Endodermal cell (in vitro differentiated cells): ENCODE measurements around the gene PDCD10. TPM values are rescaled to one million over a fixed set of nuclear protein-coding genes. Genes with fewer than 3 reads are reported as not detected.

Source experiments
- DNase-seq: peaks from one replicate; pipeline ENCODE4 v3.0.0-alpha.2; 2017
- H3K27ac ChIP-seq: 2 replicates; pipeline ENCODE4 v1.5.1; 2013; ENCODE audit warnings: mild to moderate bottlenecking, low read depth, low read length, moderate library complexity
- H3K27me3 ChIP-seq: 2 replicates; pipeline ENCODE4 v1.6.1; 2013; ENCODE audit warnings: mild to moderate bottlenecking, low read length, moderate library complexity; ENCODE audit not compliant: insufficient read depth, control insufficient read depth, poor library complexity, severe bottlenecking
- H3K36me3 ChIP-seq: 2 replicates; pipeline ENCODE4 v1.7.0; 2013; ENCODE audit warnings: mild to moderate bottlenecking, low read length, moderate library complexity; ENCODE audit not compliant: control insufficient read depth, insufficient read depth
- H3K4me1 ChIP-seq: one replicate; pipeline ENCODE4 v1.7.0; 2013; ENCODE audit warnings: low read length; ENCODE audit not compliant: control insufficient read depth, insufficient read depth
- H3K4me3 ChIP-seq: 2 replicates; pipeline ENCODE4 v1.5.1; 2013; ENCODE audit warnings: mild to moderate bottlenecking, low read length, moderate library complexity
- H3K9ac ChIP-seq: 2 replicates; pipeline ENCODE4 v1.6.1; 2013; ENCODE audit warnings: mild to moderate bottlenecking, low read length, moderate library complexity; ENCODE audit not compliant: poor library complexity, severe bottlenecking; ENCODE audit errors: extremely low read depth
- H3K9me3 ChIP-seq: 2 replicates; pipeline ENCODE4 v1.6.1; 2013; ENCODE audit warnings: mild to moderate bottlenecking, low read length, moderate library complexity; ENCODE audit not compliant: control insufficient read depth
- H3K27ac Mint-ChIP-seq: 2 replicates; pipeline ENCODE4 v1.8.0; 2020; ENCODE audit warnings: mixed read lengths
- H3K27me3 Mint-ChIP-seq: 2 replicates; pipeline ENCODE4 v1.8.0; 2021; ENCODE audit warnings: mild to moderate bottlenecking, mixed read lengths; ENCODE audit not compliant: insufficient read depth
- H3K36me3 Mint-ChIP-seq: 2 replicates; pipeline ENCODE4 v1.8.0; 2020; ENCODE audit warnings: low read depth, mixed read lengths
- H3K4me1 Mint-ChIP-seq: 2 replicates; pipeline ENCODE4 v1.8.0; 2020; ENCODE audit warnings: mixed read lengths
- H3K4me3 Mint-ChIP-seq: 2 replicates; pipeline ENCODE4 v1.8.0; 2020; ENCODE audit warnings: mild to moderate bottlenecking, moderate library complexity, mixed read lengths
- H3K9me3 Mint-ChIP-seq: 2 replicates; pipeline ENCODE4 v1.8.0; 2020; ENCODE audit warnings: mild to moderate bottlenecking, mixed read lengths
- WGBS, 2 experiments: methylation state at CpG; one replicate each; pipeline versions ENCODE4 v1.1.5 to v1.1.7; 2013; ENCODE audit warnings: missing lambda C conversion rate in 2 of 2, mixed read lengths in 1 of 2; ENCODE audit not compliant: insufficient coverage in 1 of 2, insufficient read length in 1 of 2; 5-methylcytosine and 5-hydroxymethylcytosine counted together
- total RNA-seq, 2 donors: library from RNA; stranded (reverse); fragmentation: NEBNext Ultra II Directional in 1 of 2; extraction: Animal tissue kit (Norgen Biotek cat#: 25700) in 1 of 2; gene quantifications; 2 replicates in 1 of 2; 3 replicates in 1 of 2; pipeline ENCODE4 v1.2.1, GENCODE V29; 2021
- TF ChIP-seq, protein P1 (sequence below): fragments of 200-600 bp; sonication (generic); conservative IDR thresholded peaks from 2 replicates; pipeline ENCODE4 v1.5.0; 2021; ENCODE audit warnings: antibody characterized with exemption, mild to moderate bottlenecking

Gene PDCD10
- total RNA-seq, 2 donors from 2014 or later: 75.2 to 84.8 TPM

GRCh38 chr3:167742338-167742737 is 7.6 kb upstream of the PDCD10 start:
- Histone ChIP-seq H3K4me3 (no peak overlapping the region), H3K36me3 (no peaks in the 10 kb centered on the region), H3K27ac (no peak overlapping the region), H3K4me1 (peaks cover 2% of the 10 kb centered on the region), H3K27me3 (no peaks in the 10 kb centered on the region), H3K9me3 (no peaks in the 10 kb centered on the region), H3K9ac (no peak overlapping the region)
- 93 to 100% methylated on average over 2 of the region's 2 CpGs for WGBS, 2 experiments
- Mint-ChIP-seq H3K4me3 (no peak overlapping the region), H3K9me3 (no peaks in the 10 kb centered on the region), H3K36me3 (no peaks in the 10 kb centered on the region), H3K27ac (no peak overlapping the region), H3K4me1 (peaks cover 18% of the 10 kb centered on the region), H3K27me3 (no peaks in the 10 kb centered on the region)
- TF ChIP-seq, protein P1, sequence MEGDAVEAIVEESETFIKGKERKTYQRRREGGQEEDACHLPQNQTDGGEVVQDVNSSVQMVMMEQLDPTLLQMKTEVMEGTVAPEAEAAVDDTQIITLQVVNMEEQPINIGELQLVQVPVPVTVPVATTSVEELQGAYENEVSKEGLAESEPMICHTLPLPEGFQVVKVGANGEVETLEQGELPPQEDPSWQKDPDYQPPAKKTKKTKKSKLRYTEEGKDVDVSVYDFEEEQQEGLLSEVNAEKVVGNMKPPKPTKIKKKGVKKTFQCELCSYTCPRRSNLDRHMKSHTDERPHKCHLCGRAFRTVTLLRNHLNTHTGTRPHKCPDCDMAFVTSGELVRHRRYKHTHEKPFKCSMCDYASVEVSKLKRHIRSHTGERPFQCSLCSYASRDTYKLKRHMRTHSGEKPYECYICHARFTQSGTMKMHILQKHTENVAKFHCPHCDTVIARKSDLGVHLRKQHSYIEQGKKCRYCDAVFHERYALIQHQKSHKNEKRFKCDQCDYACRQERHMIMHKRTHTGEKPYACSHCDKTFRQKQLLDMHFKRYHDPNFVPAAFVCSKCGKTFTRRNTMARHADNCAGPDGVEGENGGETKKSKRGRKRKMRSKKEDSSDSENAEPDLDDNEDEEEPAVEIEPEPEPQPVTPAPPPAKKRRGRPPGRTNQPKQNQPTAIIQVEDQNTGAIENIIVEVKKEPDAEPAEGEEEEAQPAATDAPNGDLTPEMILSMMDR: no peak
- no peak for DNase-seq

GRCh38 chr3:167740961-167741587 is 6.4 kb upstream of the PDCD10 start:
- Histone ChIP-seq H3K9ac (no peak overlapping the region), H3K4me3 (no peak overlapping the region), H3K27me3 (no peaks in the 10 kb centered on the region), H3K9me3 (no peaks in the 10 kb centered on the region), H3K36me3 (no peaks in the 10 kb centered on the region), H3K4me1 (peaks cover 2% of the 10 kb centered on the region), H3K27ac (no peak overlapping the region)
- H3K27ac Mint-ChIP-seq: no peak overlapping the region
- no peaks in the 10 kb centered on the region for H3K27me3 Mint-ChIP-seq
- H3K4me1 Mint-ChIP-seq: peaks cover 30% of the 10 kb centered on the region
- DNase-seq: peak; percentile 82
- WGBS, 2 experiments: 63 to 80% methylated on average over 1 to 2 of the region's 2 CpGs
- H3K36me3 Mint-ChIP-seq: no peaks in the 10 kb centered on the region
- H3K4me3 Mint-ChIP-seq: no peak overlapping the region
- H3K9me3 Mint-ChIP-seq: no peaks in the 10 kb centered on the region
- TF ChIP-seq, protein P1: peak; percentile 80

DNA sequence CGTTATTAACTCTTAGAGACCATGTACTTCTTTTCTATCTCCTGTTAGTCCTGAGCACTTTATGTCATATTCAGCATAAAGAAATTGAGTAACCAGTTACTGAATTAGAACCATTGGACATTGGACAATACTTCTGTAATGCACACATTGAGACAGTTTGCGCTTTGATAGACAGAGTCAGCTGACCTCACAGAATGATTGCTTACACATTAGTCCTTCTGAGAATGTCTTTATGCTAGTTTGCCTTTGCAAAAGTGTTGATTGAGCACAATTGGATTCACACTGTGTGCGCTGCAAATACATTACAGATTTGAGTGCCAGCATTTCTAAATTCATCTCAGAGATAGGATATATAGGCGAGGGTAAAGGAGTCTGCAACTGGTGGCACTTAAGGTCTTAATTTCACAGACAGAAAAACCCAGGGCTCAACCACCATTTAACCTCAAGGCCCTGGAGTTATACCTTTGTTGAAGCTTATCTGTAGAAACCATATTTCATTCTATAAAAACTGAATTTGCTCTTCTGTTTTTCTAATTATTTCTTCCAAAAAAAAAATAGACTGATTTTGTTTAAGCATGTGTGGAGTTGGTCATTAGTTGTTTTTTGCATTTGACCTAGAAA is 4.6 kb upstream of the PDCD10 start:
- no peaks in the 10 kb centered on the region for H3K36me3 ChIP-seq
- Mint-ChIP-seq H3K27me3 (no peaks in the 10 kb centered on the region), H3K36me3 (no peaks in the 10 kb centered on the region), H3K4me3 (no peak overlapping the region), H3K4me1 (peaks cover 30% of the 10 kb centered on the region), H3K27ac (no peak overlapping the region), H3K9me3 (no peaks in the 10 kb centered on the region)
- H3K9ac ChIP-seq: no peak overlapping the region
- no peak for DNase-seq
- no peaks in the 10 kb centered on the region for H3K9me3 ChIP-seq
- H3K4me3 ChIP-seq: no peak overlapping the region
- TF ChIP-seq, protein P1: no peak
- H3K4me1 ChIP-seq: peaks cover 2% of the 10 kb centered on the region
- WGBS, 2 experiments: 96 to 100% methylated on average over 3 to 4 of the region's 4 CpGs
- H3K27me3 ChIP-seq: no peaks in the 10 kb centered on the region
- H3K27ac ChIP-seq: no peak overlapping the region
